ENCODE results near the gene SH3RF1. TPM values are rescaled to one million over a fixed set of nuclear protein-coding genes. Genes with fewer than 3 reads are reported as not detected.

SH3RF1 gene
- total and polyA plus RNA-seq, 2 of the 8 experiments (the other 6 are each of a cell fraction or from before 2014, with no cell fraction given) = 6.9 to 15.1 TPM

DNA sequence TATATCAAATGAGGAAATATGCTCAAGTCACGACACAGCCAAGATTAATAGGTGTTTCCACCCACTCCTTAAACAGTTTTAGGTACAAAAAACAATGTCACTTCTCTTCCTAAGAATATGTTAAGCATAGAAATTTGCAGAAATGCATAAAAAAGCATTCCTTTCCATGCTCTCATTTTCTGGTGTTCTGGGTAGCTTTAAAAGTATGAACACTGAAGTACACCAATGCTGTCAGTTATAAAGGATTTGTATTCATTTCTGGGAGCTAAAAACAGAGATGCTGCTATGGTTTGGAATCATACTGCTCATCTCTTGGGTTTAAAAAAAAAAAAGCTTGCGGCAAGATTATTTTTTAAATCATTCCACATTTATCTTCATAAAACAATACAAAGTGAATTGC lies 20.8 kb downstream of the SH3RF1 start (continued):
- TF ChIP-seq KDM4A (IDR thresholded peaks at IDR 0.05; ENCODE audit: low read depth, low read length, severe bottlenecking) = no peak
- TF ChIP-seq, protein P1, sequence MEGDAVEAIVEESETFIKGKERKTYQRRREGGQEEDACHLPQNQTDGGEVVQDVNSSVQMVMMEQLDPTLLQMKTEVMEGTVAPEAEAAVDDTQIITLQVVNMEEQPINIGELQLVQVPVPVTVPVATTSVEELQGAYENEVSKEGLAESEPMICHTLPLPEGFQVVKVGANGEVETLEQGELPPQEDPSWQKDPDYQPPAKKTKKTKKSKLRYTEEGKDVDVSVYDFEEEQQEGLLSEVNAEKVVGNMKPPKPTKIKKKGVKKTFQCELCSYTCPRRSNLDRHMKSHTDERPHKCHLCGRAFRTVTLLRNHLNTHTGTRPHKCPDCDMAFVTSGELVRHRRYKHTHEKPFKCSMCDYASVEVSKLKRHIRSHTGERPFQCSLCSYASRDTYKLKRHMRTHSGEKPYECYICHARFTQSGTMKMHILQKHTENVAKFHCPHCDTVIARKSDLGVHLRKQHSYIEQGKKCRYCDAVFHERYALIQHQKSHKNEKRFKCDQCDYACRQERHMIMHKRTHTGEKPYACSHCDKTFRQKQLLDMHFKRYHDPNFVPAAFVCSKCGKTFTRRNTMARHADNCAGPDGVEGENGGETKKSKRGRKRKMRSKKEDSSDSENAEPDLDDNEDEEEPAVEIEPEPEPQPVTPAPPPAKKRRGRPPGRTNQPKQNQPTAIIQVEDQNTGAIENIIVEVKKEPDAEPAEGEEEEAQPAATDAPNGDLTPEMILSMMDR (IDR thresholded peaks at IDR 0.05; ENCODE audit: control extremely low read depth in 1 of 3, insufficient read depth in 1 of 3, low read depth in 1 of 3, low read length in 3 of 3) = no peak
